GM19099 (cell line): ENCODE measurements around the gene RAB3D.

ENCODE experiments used
- POLR2A ChIP-seq: IDR thresholded peaks from 3 replicates; pipeline ENCODE4 v1.6.1; 2011; ENCODE audit warnings: low read depth; ENCODE audit not compliant: insufficient read length; ENCODE audit errors: extremely low read depth

RAB3D gene

DNA sequence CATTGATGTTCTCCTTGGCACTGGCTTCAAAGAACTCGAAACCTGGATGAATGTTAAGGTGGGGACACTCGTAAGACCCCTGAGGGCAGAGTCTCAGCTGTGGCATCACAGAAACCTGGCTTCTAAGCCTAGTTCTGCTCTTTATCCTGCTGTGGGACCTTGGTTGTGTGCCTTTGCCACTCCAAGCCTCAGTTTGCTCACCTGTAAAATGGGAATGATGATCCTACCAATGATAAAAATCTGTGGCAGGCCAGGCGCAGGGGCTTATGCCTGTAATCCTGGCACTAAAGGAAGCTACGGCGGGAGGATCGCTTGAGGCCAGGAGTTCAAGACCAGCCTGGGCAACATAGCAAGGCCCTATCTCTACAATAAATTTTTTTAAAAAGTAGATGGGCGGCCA is 13.9 kb downstream of the RAB3D start:
- TF ChIP-seq POLR2A = no peak

DNA sequence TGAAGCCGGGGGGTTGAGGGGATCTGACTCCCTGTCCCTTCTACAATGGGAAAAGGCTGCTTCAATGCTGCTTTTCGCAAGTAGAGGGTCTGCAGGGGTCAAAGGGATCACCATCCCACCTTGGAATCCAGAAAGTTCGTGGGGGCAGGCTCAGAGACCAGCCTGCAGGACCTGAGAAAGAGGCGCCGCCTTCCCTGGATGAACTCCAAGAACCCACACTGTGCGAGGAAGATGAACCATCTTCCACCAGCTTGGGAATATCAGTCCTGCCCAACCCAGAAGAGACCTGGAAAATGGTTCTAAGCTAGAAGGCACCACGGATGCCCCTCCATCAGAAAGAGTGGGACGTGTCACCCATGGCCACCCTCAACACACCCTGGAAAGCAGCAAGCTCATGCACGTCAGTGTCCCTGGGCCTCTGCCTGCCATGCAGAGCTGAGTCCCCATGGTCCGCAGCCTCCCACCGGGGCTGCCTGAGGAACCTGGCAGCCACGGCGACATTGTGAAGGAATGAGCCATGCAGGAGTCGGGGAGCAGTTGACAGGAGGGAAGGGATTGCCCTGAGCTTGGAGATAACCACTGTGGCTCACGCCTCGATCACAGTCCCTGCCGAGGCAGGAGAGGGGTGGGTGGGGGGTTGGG is 14.6 kb downstream of the RAB3D start:
- TF ChIP-seq POLR2A = no peak

DNA sequence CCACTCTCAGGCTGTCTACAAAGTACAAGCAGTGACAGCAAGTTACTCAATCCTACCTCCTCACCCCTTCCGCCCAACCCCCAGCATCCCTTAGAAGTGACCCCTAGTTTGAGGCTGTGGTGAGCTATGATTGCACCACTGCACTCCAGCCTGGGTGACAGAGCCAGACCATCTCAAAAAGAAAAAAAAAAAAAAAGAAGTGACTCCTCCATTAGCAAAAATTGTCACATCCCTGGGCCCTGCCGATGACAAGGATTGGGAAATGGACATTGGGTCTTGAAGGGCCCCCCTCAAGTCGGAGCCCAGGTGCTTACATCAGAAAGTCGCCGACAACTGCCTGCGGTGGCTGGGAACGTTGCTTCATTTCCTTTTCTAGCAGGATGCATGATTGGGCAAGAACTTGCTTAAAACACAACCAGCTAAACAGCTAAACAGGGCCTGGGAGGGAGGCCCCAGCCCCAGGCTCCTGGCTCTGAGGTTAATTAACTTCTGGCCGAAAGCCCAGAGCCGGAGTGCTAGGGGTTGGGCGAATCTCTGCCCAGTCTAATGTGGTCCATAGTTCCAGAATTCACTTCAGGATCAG is 15.3 kb downstream of the RAB3D start:
- peak; percentile 15 for TF ChIP-seq POLR2A

DNA sequence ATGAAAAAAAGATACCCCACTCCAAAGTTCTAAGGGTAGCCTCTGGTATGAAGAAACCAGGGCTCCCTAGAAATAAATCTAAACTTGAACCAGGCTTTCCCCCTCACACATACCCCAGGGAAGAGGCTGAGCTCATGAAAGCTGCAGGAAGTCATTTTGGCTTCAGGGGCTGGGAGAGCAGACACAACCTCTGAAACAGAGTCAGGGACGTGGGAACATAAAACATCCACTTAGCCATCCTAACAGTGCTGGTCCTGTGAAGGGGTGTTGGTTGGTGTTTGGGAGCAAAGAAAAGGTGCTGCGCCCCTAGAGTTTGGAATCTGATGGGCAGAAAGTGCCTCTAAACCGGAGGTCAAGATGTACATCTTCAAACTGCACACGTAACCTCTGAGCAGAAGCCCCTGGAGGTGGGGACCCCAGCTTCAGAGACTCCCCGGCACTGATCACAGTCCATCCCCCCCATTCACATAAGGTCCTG is 15.8 kb downstream of the RAB3D start:
- no peak for TF ChIP-seq POLR2A

DNA sequence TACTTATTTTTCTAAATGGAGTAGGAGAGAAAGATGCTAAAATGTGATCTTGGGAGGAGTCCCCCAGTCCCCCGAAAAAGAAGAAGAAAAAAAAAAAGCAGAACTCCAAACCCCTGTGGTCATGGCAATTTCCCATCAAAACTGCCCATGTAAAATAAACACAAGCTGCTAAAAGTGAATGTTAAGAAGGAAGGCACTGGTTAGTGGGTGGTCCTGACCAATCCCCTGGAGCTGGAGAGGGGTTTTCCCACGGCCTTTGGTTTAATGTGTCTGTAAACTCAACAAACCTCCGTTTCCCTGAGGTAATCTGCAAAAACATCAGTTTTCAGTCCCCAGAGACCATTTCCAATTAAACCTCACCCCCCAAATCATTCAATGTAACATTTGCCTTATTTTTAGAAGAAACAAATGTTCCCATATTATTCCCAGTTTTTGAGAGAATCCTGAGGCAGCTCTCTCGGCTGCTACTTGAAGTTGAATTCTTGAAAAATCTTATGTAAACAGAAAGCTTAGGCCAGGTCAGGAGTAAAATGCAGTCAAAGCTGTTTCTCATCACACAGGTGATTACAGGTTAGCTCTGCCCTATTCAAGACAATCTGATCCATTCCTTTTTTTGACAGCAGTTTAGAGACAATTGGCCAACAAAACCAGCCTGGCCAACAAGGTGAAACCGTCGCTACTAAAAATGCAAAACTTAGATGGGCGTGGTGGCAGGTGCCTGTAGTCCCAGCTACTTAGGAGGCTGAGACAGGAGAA is 17.0 kb downstream of the RAB3D start:
- TF ChIP-seq POLR2A = no peak

DNA sequence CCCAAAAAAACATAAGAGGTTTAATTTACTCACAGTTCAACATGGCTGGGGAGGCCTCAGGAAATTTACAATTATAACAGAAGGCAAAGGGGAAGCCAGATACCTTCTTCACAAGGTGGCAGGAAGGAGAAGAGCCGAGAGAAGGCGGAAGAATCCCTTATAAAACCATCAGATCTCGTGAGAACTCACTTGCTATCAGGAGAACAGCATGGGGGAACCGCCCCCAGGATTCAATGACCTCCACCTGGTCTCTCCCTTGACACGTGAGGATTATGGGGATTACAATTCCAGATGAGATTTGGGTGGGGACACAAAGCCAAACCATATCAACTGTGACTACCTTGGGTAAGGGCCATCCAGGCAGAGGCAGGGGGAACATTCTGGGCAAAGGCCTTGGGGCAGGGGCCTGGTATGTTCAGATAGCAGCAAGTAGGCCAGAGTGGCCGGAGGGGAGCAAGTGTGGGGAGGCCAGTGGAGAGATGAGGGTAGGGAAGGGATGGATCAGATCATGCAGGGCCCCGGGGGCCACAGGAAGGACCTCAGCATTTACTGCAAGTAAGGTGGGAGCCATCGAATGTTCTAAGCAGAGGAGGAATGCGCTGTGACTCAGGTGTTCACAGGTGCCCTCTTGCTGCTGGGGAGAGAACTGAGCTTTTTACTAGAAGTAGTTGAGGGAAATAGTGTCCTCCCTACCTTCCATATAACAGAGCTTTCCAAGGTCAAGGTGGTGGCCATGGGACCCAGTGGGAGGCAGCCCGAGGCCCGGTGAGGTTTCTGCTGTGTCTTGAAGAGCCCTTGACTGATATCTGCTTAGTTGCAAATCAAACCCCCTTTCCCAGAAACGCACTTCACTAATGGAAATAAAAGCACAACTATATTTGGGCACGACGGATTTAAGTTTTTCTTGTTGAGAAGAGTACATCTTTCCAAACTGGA is 18.0 kb downstream of the RAB3D start:
- no peak for TF ChIP-seq POLR2A

DNA sequence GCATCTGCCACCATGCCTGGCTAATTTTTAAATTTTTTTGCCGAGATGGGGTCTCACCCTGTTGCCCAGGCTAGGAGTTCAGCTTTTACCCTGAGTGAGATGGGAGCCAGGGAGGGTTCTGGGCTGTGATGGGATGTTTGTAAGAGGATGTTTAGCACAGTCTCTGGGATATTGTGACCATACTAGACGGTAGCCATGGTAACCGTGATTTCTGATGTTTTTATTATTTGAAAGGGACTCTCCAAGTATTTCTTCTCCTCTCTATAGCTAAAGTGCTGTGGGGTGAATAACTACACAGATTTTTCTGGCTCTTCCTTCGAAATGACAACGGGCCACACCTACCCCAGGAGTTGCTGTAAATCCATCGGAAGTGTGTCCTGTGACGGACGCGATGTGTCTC is 33.1 kb downstream of the RAB3D start:
- no peak for TF ChIP-seq POLR2A

DNA sequence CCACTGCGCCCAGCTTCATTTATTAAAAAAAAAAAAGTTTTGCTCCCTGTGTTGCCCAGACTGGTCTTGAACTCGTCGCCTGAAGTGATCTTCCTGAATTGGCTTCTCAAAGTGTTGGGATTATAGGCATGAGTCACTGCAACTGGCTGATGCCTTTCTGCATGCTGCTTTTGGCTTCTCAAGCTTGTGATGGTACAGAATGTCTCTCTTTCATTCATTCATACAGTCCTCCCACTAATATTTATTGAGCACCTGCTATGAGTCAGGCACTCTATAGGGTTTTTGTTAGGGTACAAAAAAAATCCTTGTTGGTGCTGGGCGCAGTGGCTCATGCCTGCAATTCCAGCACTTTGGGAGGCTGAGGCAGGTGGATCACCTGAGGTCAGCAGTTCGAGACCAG is 34.5 kb downstream of the RAB3D start:
- TF ChIP-seq POLR2A = no peak

DNA sequence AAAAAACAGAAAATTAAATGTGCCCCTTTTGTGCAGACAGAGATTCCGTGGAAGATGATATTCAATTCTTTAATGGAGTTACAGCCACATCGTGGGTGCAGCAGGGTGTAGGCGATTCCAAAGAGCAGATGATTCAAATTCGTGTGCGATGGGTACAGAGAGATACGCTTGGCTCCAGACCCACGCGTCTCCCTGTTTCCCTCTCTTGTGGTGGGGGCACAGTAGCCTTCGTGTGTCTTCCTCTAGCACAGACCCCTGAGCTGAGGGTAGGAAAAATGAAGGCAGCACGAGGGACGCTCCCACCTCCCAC is 38.7 kb downstream of the RAB3D start:
- TF ChIP-seq POLR2A = no peak

DNA sequence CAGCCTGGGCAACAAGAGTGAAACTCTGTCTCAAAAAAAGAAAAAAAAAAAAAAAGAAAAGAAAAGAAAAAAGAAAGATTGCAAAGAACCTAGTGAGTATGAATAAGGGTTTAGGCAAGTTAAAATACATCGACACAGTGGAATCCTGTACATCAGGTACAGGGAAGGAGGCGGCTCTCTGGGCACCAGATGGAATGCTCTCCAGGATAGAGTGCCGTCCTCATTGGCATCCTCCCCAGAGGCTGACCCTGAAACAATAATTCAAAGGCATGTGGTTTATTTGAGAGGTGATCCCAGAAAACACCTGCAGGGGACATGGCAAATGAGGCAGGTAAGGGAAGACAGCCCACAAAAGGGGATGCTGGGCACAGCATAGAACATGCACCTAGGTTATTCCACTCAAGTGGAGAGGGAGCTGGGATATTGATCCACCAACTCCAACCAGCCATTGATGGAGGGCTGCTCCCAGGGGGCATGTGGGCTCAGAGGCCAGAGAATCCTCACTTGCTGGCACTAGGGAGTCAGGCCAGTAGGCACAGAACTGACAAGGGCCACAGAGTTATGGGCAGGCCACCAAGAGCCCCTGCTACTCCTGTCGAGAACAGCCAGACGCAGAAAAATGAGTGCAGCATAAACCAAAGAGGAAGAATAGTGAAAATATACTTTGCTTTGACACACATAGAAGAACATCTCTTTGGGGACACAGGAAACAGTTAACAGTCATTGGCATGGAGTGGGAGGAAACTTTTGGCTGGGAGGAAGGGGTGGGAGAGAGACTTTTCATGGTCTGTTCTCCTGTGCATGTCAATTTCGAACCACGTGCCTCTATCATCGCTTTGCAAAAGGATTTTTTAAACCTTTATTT is 39.3 kb downstream of the RAB3D start:
- TF ChIP-seq POLR2A = no peak

DNA sequence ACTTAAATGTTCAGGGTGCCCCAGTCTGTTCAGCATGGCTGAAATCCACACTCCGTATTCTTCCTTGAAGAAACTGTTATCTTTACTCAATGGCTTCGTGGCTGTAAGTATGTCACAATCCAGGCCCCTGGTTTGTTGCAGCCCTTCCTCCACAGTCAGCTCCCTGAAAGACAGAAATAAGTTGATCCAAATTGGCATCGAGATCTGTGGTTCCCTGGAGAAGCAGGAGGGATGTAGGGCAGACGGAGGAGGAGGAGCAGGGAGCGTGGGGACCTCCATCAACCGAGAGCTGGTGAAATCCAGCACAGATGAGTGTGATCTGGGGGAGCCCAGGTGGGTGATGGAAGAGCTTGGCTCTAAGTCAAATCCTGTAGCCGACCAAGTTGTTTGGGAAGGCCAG is 43.2 kb downstream of the RAB3D start:
- TF ChIP-seq POLR2A = no peak

DNA sequence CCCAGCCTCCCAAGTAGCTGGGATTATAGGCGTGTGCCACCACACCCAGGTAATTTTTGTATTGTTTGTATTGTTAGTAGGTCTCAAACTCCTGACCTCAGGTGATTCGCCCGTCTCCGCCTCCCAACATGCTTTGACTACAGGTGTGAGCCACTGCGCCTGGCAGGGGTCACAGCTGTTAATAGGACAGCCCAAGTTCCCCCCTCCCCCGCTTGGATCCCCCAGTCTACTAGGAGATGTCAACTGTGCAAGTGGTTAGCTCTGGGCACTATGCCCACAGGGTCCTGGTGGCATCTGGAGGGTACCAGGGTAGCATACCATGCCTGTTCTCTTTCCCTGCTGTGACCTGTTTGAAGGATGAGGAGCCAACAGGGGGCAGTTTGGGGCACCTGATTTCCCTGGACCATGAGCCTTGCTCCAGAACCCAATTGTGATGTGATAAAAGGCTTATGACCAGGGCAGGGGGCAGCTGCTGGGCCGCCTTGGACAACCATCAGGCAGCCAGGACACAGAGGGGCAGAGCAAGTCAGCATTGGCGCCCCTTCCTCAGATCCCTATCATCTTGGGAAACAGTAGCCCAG is 43.7 kb downstream of the RAB3D start, which contains the start of gene TSPAN16:
TSPAN16 (plus strand) TSS at position 496 of the 581 bp plus-strand sequence. CDS start 138 bp downstream, outside the sequence.
- no peak for TF ChIP-seq POLR2A

DNA sequence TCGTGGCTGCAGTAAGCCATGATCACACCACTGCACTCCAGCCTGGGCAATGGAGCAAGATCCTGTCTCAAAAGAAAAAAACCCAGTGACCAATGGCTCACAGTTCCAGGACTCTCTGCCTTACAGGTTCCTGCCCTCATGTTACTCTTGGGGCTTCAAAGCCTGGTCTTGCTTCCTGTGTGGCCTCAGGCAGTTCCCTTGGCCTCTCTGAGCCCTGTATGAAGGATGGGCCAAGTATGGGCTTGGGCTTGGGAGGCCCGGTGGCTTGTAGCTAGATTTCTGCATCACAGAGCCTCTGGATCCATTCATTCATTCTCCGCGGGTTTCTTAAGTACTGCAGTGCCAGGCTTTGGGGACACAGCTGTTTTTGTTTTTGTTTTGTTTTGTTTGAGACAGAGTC is 44.3 kb downstream of the RAB3D start:
- no peak for TF ChIP-seq POLR2A
